Measurements from ENCODE around the gene FMN1. TPM values are rescaled to one million over a fixed set of nuclear protein-coding genes. Genes with fewer than 3 reads are reported as not detected.

FMN1 gene
- total RNA-seq, 2 donors from 2014 or later = 2.4 to 3.1 TPM

- Histone ChIP-seq H3K9me3 (no peaks in the 10 kb centered on the region), H3K4me1 (peaks cover 0 to under 1% of the 10 kb centered on the region in 2 donors), H3K27me3 (no peaks in the 10 kb centered on the region), H3K4me3 (no peak overlapping the region), H3K27ac (no peak overlapping the region), H3K36me3 (no peaks in the 10 kb centered on the region)
- DNase-seq (ENCODE audit: low spot score) = no peak
- TF ChIP-seq CTCF (IDR thresholded peaks at IDR 0.05) = no peak
Observed at GRCh38 chr15:32878342-32878741, 316.2 kb downstream of the FMN1 start.

GRCh38 chr15:32877252-32878019 is 317.1 kb downstream of the FMN1 start:
- H3K36me3 ChIP-seq = no peaks in the 10 kb centered on the region
- no peaks in the 10 kb centered on the region for H3K9me3 ChIP-seq
- no peak overlapping the region for H3K27ac ChIP-seq
- H3K4me1 ChIP-seq = peaks cover 0 to 4% of the 10 kb centered on the region in 2 donors
- no peak for TF ChIP-seq CTCF (IDR thresholded peaks at IDR 0.05)
- H3K4me3 ChIP-seq = no peak overlapping the region
- no peak for DNase-seq (ENCODE audit: low spot score)
- H3K27me3 ChIP-seq = no peaks in the 10 kb centered on the region

GRCh38 chr15:32873284-32874114 is 321.0 kb downstream of the FMN1 start:
- peaks cover 0 to 4% of the 10 kb centered on the region in 2 donors for H3K4me1 ChIP-seq
- no peaks in the 10 kb centered on the region for H3K36me3 ChIP-seq
- DNase-seq (ENCODE audit: low spot score) = no peak
- peak overlapping the region; percentile 54 to 56 for H3K27ac ChIP-seq
- H3K9me3 ChIP-seq = no peaks in the 10 kb centered on the region
- TF ChIP-seq CTCF (IDR thresholded peaks at IDR 0.05) = no peak
- no peaks in the 10 kb centered on the region for H3K27me3 ChIP-seq
- H3K4me3 ChIP-seq = no peak overlapping the region

- TF ChIP-seq CTCF (IDR thresholded peaks at IDR 0.05) = no peak
- DNase-seq (ENCODE audit: low spot score) = peak; percentile 69
- H3K27ac ChIP-seq = peak overlapping the region; percentile 54 to 56
Observed at GRCh38 chr15:32872621-32873283, 321.8 kb downstream of the FMN1 start.

GRCh38 chr15:32871883-32872282 is 322.6 kb downstream of the FMN1 start:
- TF ChIP-seq CTCF (IDR thresholded peaks at IDR 0.05) = no peak
- Histone ChIP-seq H3K4me1 (peaks cover 0 to 4% of the 10 kb centered on the region in 2 donors), H3K36me3 (no peaks in the 10 kb centered on the region), H3K27ac (peak overlapping the region in 1 of 2 donors; percentile 54), H3K27me3 (no peaks in the 10 kb centered on the region), H3K4me3 (no peak overlapping the region), H3K9me3 (no peaks in the 10 kb centered on the region)
- DNase-seq (ENCODE audit: low spot score) = no peak

More at GRCh38 chr15:32872621-32873283, 321.8 kb downstream of the FMN1 start:
- Histone ChIP-seq H3K4me3 (no peak overlapping the region), H3K9me3 (no peaks in the 10 kb centered on the region), H3K36me3 (no peaks in the 10 kb centered on the region), H3K4me1 (peaks cover 0 to 4% of the 10 kb centered on the region in 2 donors), H3K27me3 (no peaks in the 10 kb centered on the region)

All from right atrium auricular region (tissue), 2 donors.